RWPE1 (cell line): ENCODE data around the gene PERM1.

Source experiments
- CTCF ChIA-PET: fragments of 350-600 bp; sonication (Branson Sonifier 250); formaldehyde crosslinking; extraction: SDS; loops from one replicate; lab custom pipeline; 2021; lab: Yijun Ruan, JAX
- POLR2A ChIA-PET: fragments of 400-600 bp; formaldehyde crosslinking; extraction: SDS; loops from one replicate; lab custom pipeline; 2020; ENCODE audit warnings: antibody characterized with exemption; ENCODE audit not compliant: low non-redundant PET; lab: Yijun Ruan, JAX
- DNase-seq: peaks from one replicate; pipeline ENCODE4 v3.0.0; 2012; ENCODE audit warnings: low spot score
- H3K27ac ChIP-seq: fragments of 450-650 bp; 2 replicates; pipeline ENCODE4 v1.5.1; 2017
- CTCF ChIP-seq: fragments of 450-650 bp; conservative IDR thresholded peaks from 2 replicates; pipeline ENCODE4 v1.5.1; 2017; ENCODE audit warnings: low read depth, mild to moderate bottlenecking

Gene PERM1

GRCh38 chr1:969260-969855 lies 12.5 kb downstream of the PERM1 start:
- CTCF ChIA-PET, result no interaction called here

GRCh38 chr1:967466-968343 lies 14.2 kb downstream of the PERM1 start:
- H3K27ac ChIP-seq, result peak overlapping the region; percentile 94
- DNase-seq, result no peak
- no peak for TF ChIP-seq CTCF
- ChIA-PET POLR2A (interaction anchor here (1.1 to 1.6 kb wide), 2 partner anchors 9 to 13 kb away, joined by 5 to 6 read pairs; no protein-coding TSS in a partner anchor), CTCF (interaction anchor here (0.8 to 1.3 kb wide), 4 partner anchors 16 to 96 kb away, joined by 3 to 4 read pairs (median 3); no protein-coding TSS in a partner anchor)

More at GRCh38 chr1:969260-969855, 12.5 kb downstream of the PERM1 start:
- POLR2A ChIA-PET, result no interaction called here
- DNase-seq, result no peak
- no peak overlapping the region for H3K27ac ChIP-seq
- TF ChIP-seq CTCF, result no peak

GRCh38 chr1:966704-967300 lies 15.1 kb downstream of the PERM1 start:
- CTCF ChIA-PET, result interaction anchor here (0.6 to 1.3 kb wide), 3 partner anchors 17 to 97 kb away, joined by 3 read pairs; no protein-coding TSS in a partner anchor

GRCh38 chr1:966135-966703 lies 15.7 kb downstream of the PERM1 start, which contains the start of gene PLEKHN1:
Gene PLEKHN1 (plus strand): TSS chr1:966482. CDS start chr1:966532, 50 bp downstream.
- no peak for TF ChIP-seq CTCF
- ChIA-PET CTCF (interaction anchor here (0.6 to 1.1 kb wide), 2 partner anchors 17 to 18 kb away, joined by 3 read pairs; no protein-coding TSS in a partner anchor), POLR2A (interaction anchor here (1.1 to 1.6 kb wide), 2 partner anchors 10 to 15 kb away, joined by 5 to 6 read pairs; no protein-coding TSS in a partner anchor)
- peak; percentile 75 for DNase-seq
- H3K27ac ChIP-seq, result peak within 1 kb of the TSS; percentile 94

More at GRCh38 chr1:966704-967300, 15.1 kb downstream of the PERM1 start:
- POLR2A ChIA-PET, result interaction anchor here (0.6 to 1.6 kb wide), 4 partner anchors 10 to 276 kb away, joined by 3 to 6 read pairs (median 4); no protein-coding TSS in a partner anchor
- peak overlapping the region; percentile 94 for H3K27ac ChIP-seq
- peak; percentile 86 for DNase-seq
- TF ChIP-seq CTCF, result no peak

- POLR2A ChIA-PET, result no interaction called here
Observed at GRCh38 chr1:965526-966134, 16.3 kb downstream of the PERM1 start.

More at GRCh38 chr1:965526-966134, 16.3 kb downstream of the PERM1 start:
- CTCF ChIA-PET, result no interaction called here
- no peak for DNase-seq
- H3K27ac ChIP-seq, result peak overlapping the region; percentile 94
- TF ChIP-seq CTCF, result no peak
